HL-60 (cell line): ENCODE data around the gene SH3GL1.
A peak's percentile ranks its signal among the peaks of the same experiment; 100 is the strongest.

Source experiments
- DNase-seq, 2 experiments: peaks; one replicate each; pipeline ENCODE4 v3.0.0-alpha.2; 2010 to 2020; ENCODE audit warnings: low read depth in 1 of 2, low spot score in 1 of 2
- H3K27ac ChIP-seq: fragments of 250-450 bp; sonication (Bioruptor Pico); replicated peaks from 2 replicates; pipeline ENCODE4 v1.5.1; 2020; ENCODE audit warnings: mild to moderate bottlenecking, moderate library complexity
- H3K27me3 ChIP-seq: fragments of 250-450 bp; sonication (Bioruptor Pico); 2 replicates; pipeline ENCODE4 v1.5.1; 2021; ENCODE audit warnings: mild to moderate bottlenecking, moderate library complexity; ENCODE audit not compliant: insufficient read depth, poor library complexity, severe bottlenecking
- H3K4me3 ChIP-seq: replicated peaks from 2 replicates; pipeline ENCODE4 v1.5.1; 2011; ENCODE audit warnings: mild to moderate bottlenecking, control low read depth, low read length; ENCODE audit not compliant: insufficient read depth
- CTCF ChIP-seq: IDR thresholded peaks from one replicate; pipeline ENCODE4 v1.5.1; 2011; ENCODE audit warnings: low read length, control low read depth, inconsistent platforms; ENCODE audit not compliant: insufficient read depth
- GABPA ChIP-seq: IDR thresholded peaks from 2 replicates; pipeline ENCODE4 v1.6.1; 2012; ENCODE audit warnings: low read depth
- POLR2AphosphoS5 ChIP-seq: IDR thresholded peaks from 2 replicates; pipeline ENCODE4 v1.6.1; 2012; ENCODE audit warnings: low read depth
- REST ChIP-seq: IDR thresholded peaks from 2 replicates; pipeline ENCODE4 v1.6.1; 2012; ENCODE audit warnings: low read depth; ENCODE audit not compliant: insufficient replicate concordance
- SPI1 ChIP-seq: IDR thresholded peaks from 2 replicates; pipeline ENCODE4 v1.6.1; 2012; ENCODE audit warnings: low read depth, mild to moderate bottlenecking, borderline replicate concordance

The SH3GL1 gene

GRCh38 chr19:4401769-4402170, 1.4 kb upstream of the SH3GL1 start:
- Histone ChIP-seq H3K27me3 (no peaks in the 10 kb centered on the region), H3K4me3 (peak overlapping the region; percentile 32), H3K27ac (peak overlapping the region; percentile 63)
- no peak for TF ChIP-seq POLR2AphosphoS5
- TF ChIP-seq CTCF: no peak
- no peak for TF ChIP-seq REST
- DNase-seq: no peak

GRCh38 chr19:4399812-4400134, 574 bp downstream of the SH3GL1 start:
- TF ChIP-seq SPI1 (no peak; the same call in 1 of the 2 replicates), GABPA (no peak), CTCF (no peak)
- H3K27me3 ChIP-seq: no peaks in the 10 kb centered on the region
- peak overlapping the region; percentile 89 for H3K4me3 ChIP-seq
- H3K27ac ChIP-seq: peak overlapping the region; percentile 91
- DNase-seq: peak; percentile 38 to 75

GRCh38 chr19:4396949-4397783, 3.2 kb downstream of the SH3GL1 start:
- no peak for DNase-seq
- H3K4me3 ChIP-seq: no peak overlapping the region
- TF ChIP-seq REST (no peak), SPI1 (no peak), POLR2AphosphoS5 (no peak), GABPA (no peak), CTCF (no peak)
- H3K27ac ChIP-seq: no peak overlapping the region
- no peaks in the 10 kb centered on the region for H3K27me3 ChIP-seq

GRCh38 chr19:4393947-4394590, 6.3 kb downstream of the SH3GL1 start:
- H3K27ac ChIP-seq: no peak overlapping the region
- no peak for TF ChIP-seq GABPA
- TF ChIP-seq POLR2AphosphoS5: no peak
- no peak for TF ChIP-seq REST
- no peak for TF ChIP-seq SPI1
- no peak for TF ChIP-seq CTCF
- no peaks in the 10 kb centered on the region for H3K27me3 ChIP-seq
- H3K4me3 ChIP-seq: no peak overlapping the region
- DNase-seq: no peak
